Muscle layer of colon (tissue), 2 donors: ENCODE measurements around the gene KCNMA1.

Experiments
- H3K27ac ChIP-seq: one replicate; pipeline ENCODE4 v1.7.0; 2013; ENCODE audit warnings: low read depth, mild to moderate bottlenecking, low read length, moderate library complexity
- H3K27me3 ChIP-seq, 2 donors: one replicate each; pipeline ENCODE4 v1.7.0; 2013; ENCODE audit warnings: low read length in 2 of 2, mild to moderate bottlenecking in 2 of 2; ENCODE audit not compliant: insufficient read depth in 2 of 2, control insufficient read depth in 1 of 2
- H3K36me3 ChIP-seq: one replicate; pipeline ENCODE4 v1.7.0; 2013; ENCODE audit warnings: mild to moderate bottlenecking, low read length; ENCODE audit not compliant: insufficient read depth
- H3K4me1 ChIP-seq: one replicate; pipeline ENCODE4 v1.7.0; 2013; ENCODE audit warnings: mild to moderate bottlenecking, low read length; ENCODE audit not compliant: insufficient read depth
- H3K4me3 ChIP-seq, 2 donors: one replicate each; pipeline ENCODE4 v1.7.0; 2013; ENCODE audit warnings: low read length in 2 of 2, low read depth in 1 of 2, mild to moderate bottlenecking in 1 of 2, moderate library complexity in 1 of 2
- H3K9ac ChIP-seq: one replicate; pipeline ENCODE4 v1.7.0; 2013; ENCODE audit warnings: low read length
- H3K9me3 ChIP-seq: one replicate; pipeline ENCODE4 v1.7.0; 2013; ENCODE audit warnings: mild to moderate bottlenecking, low read length
- donor health status: abdominal sarcoma.
- donor health status: Adenocarcinoma of cecum.

Gene KCNMA1

GRCh38 chr10:77229704-77230103 lies 407.9 kb downstream of the KCNMA1 start:
- peak overlapping the region; percentile 50 for H3K27ac ChIP-seq
- no peaks in the 10 kb centered on the region for H3K36me3 ChIP-seq
- no peak overlapping the region for H3K4me3 ChIP-seq
- H3K4me1 ChIP-seq = peaks cover 36% of the 10 kb centered on the region
- no peaks in the 10 kb centered on the region for H3K9me3 ChIP-seq
- H3K9ac ChIP-seq = no peak overlapping the region
- H3K27me3 ChIP-seq = no peaks in the 10 kb centered on the region

GRCh38 chr10:77228559-77228958 lies 409.0 kb downstream of the KCNMA1 start:
- H3K4me3 ChIP-seq = no peak overlapping the region
- H3K9me3 ChIP-seq = no peaks in the 10 kb centered on the region

DNA sequence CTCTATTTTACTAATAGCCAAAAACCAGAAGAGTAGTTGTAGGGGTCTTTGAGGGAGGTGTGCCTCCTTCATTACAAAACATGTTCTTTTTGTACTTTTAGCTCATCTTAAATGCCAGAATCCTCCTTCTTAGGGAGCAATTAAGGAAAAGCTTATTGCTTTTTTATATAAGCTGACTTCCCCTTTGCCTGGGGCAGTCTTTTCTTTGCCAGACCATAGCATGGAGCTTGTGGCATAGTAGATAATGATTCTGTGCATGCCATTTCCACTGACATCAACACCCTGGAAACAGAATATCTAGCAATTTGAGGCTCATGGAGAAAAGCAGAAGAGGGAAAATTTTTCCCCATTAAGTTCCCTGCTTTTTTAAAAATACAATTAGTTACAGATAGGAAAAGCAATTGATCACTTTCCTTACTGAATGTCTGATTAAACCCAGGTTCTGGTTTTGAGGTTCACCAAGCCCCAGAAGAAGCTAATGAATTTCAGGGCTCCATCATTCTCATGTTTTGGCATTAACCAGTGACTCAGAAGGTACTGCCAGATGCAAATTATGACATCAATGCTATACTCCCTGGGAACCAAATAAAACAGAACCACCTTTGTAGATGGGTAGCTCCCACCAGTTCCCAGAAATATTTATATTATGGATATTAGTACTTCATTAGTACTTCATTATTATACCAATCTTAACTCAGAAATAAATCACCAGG lies 410.6 kb downstream of the KCNMA1 start:
- Histone ChIP-seq H3K27ac (peak overlapping the region; percentile 40), H3K4me3 (no peak overlapping the region), H3K4me1 (peaks cover 50% of the 10 kb centered on the region), H3K9ac (no peak overlapping the region), H3K27me3 (no peaks in the 10 kb centered on the region), H3K9me3 (no peaks in the 10 kb centered on the region), H3K36me3 (no peaks in the 10 kb centered on the region)

More at GRCh38 chr10:77228559-77228958, 409.0 kb downstream of the KCNMA1 start:
- Histone ChIP-seq H3K27me3 (no peaks in the 10 kb centered on the region), H3K4me1 (peaks cover 45% of the 10 kb centered on the region), H3K27ac (peak overlapping the region; percentile 50), H3K36me3 (no peaks in the 10 kb centered on the region), H3K9ac (no peak overlapping the region)

DNA sequence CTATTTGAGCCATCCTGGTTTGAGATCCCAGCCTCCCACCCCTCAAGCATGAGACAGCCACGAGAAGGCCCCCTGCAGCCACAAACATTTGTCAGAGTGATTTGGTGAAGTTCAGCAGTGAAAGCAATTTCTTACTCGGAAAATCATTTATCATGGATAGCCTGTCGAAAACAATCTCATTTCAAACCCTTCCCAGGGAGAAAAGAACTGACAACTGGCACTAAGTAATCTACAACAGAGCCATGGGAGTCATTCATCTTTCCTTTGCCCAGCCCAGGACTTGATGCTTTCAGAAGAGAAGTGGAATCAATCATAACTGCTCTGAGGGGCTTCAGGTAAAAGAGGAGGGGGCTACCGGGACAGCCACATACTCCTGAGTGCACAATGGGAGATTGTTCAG lies 411.2 kb downstream of the KCNMA1 start:
- Histone ChIP-seq H3K9ac (no peak overlapping the region), H3K27ac (peak overlapping the region; percentile 40), H3K4me3 (no peak overlapping the region), H3K27me3 (no peaks in the 10 kb centered on the region), H3K4me1 (peaks cover 50% of the 10 kb centered on the region), H3K9me3 (no peaks in the 10 kb centered on the region), H3K36me3 (no peaks in the 10 kb centered on the region)

GRCh38 chr10:77226020-77226419 lies 411.6 kb downstream of the KCNMA1 start:
- Histone ChIP-seq H3K36me3 (no peaks in the 10 kb centered on the region), H3K27me3 (no peaks in the 10 kb centered on the region), H3K9ac (no peak overlapping the region), H3K27ac (peak overlapping the region; percentile 29), H3K4me1 (peaks cover 50% of the 10 kb centered on the region), H3K4me3 (no peak overlapping the region), H3K9me3 (no peaks in the 10 kb centered on the region)

- Histone ChIP-seq H3K36me3 (no peaks in the 10 kb centered on the region), H3K27me3 (no peaks in the 10 kb centered on the region), H3K9ac (no peak overlapping the region), H3K9me3 (no peaks in the 10 kb centered on the region), H3K4me3 (no peak overlapping the region), H3K4me1 (peaks cover 47% of the 10 kb centered on the region), H3K27ac (peak overlapping the region; percentile 62)
Measured at GRCh38 chr10:77223526-77224460, 413.8 kb downstream of the KCNMA1 start.

DNA sequence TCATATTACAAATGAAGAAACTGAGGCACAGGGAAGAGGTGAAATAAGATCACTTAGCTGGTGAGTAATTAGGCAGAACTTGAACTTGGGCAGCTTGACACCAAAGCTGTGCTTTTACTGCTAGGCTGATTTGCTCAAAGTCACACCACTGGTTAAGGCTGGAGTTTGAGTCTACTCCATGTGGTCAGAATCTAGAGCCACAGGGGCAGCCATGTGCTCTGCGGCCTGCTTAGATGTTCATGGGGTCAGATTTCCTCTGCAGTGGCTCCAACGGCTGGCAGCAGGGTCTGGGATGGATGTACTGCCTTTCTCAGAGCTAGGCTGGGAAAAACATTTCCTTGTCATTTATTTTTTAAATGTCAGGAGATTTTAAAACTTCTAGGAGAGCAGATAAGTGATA lies 417.5 kb downstream of the KCNMA1 start:
- Histone ChIP-seq H3K9me3 (no peaks in the 10 kb centered on the region), H3K9ac (no peak overlapping the region), H3K4me3 (no peak overlapping the region), H3K36me3 (no peaks in the 10 kb centered on the region), H3K27ac (no peak overlapping the region), H3K27me3 (no peaks in the 10 kb centered on the region), H3K4me1 (peaks cover 27% of the 10 kb centered on the region)

DNA sequence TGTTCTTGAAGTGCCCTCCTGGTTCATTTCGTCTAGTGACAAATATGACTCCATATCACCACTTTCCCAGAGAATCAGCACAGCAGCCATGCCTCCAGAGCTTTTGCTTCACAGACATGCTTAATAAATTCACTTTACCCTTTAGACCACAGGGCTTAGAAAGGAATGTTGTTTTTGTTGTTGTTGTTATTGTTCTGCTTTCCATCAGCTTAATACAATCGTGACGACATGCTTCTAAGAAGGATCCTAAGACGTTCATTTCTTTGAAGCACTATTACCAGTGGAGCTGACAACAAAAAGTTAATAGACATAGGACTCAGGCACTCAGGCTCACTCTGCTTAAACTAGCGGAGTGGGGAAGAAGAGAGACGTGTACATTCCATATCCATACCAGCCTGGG lies 418.6 kb downstream of the KCNMA1 start:
- no peaks in the 10 kb centered on the region for H3K36me3 ChIP-seq
- H3K9me3 ChIP-seq = no peaks in the 10 kb centered on the region
- H3K27ac ChIP-seq = no peak overlapping the region
- no peak overlapping the region for H3K4me3 ChIP-seq
- no peaks in the 10 kb centered on the region for H3K27me3 ChIP-seq
- no peak overlapping the region for H3K9ac ChIP-seq
- H3K4me1 ChIP-seq = peaks cover 29% of the 10 kb centered on the region

GRCh38 chr10:77214799-77215198 lies 422.8 kb downstream of the KCNMA1 start:
- Histone ChIP-seq H3K27ac (peak overlapping the region; percentile 40), H3K9me3 (no peaks in the 10 kb centered on the region), H3K9ac (no peak overlapping the region), H3K27me3 (no peaks in the 10 kb centered on the region), H3K4me1 (peaks cover 15% of the 10 kb centered on the region), H3K36me3 (no peaks in the 10 kb centered on the region), H3K4me3 (no peak overlapping the region)

DNA sequence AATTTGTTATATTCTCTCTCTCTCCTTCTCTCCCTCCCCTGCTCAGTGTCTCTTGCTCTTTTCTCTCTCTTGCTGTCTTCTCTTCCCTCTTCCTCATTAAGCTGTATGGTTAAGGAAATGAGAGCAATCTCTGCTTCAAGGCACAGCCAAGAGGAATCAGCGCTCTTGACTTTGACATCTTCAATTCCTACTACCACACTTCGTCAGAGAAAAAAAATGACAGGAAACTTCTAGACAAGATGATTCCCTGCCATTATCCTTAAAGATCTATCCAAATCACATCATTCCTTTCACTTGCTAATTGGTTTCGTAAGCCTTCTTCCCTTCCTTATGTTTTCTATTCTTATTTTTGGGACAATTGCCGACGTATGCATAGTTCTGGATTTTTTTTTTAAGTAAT lies 425.0 kb downstream of the KCNMA1 start:
- Histone ChIP-seq H3K27me3 (no peaks in the 10 kb centered on the region), H3K9ac (no peak overlapping the region), H3K9me3 (no peaks in the 10 kb centered on the region), H3K36me3 (no peaks in the 10 kb centered on the region), H3K4me1 (peaks cover 28% of the 10 kb centered on the region), H3K27ac (no peak overlapping the region), H3K4me3 (no peak overlapping the region)

DNA sequence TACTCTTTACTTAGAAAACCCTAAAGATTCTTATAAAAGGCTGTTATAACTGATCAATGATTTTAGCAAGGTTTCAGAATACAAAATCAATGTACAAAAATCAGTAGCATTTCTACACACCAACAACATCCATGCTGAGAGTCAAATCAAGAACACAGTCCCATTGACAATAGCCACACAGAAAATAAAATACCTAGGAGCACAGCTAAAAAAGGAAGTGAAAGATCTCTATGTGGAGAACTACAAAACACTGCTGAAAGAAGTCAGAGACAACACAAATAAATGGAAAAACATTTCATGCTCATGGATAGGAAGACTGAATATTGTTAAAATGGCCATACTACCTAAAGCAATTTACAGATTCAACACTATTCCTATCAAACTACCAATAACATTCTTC lies 427.0 kb downstream of the KCNMA1 start:
- H3K36me3 ChIP-seq = no peaks in the 10 kb centered on the region
- no peak overlapping the region for H3K4me3 ChIP-seq
- peaks cover 28% of the 10 kb centered on the region for H3K4me1 ChIP-seq
- no peak overlapping the region for H3K9ac ChIP-seq
- H3K9me3 ChIP-seq = no peaks in the 10 kb centered on the region
- no peaks in the 10 kb centered on the region for H3K27me3 ChIP-seq
- H3K27ac ChIP-seq = no peak overlapping the region
